ENCODE measurements around the gene EMX1. TPM values are rescaled to one million over a fixed set of nuclear protein-coding genes. Genes with fewer than 3 reads are reported as not detected.

The EMX1 gene
- total RNA-seq, 1 experiment from 2014 or later = 0.72 TPM

DNA sequence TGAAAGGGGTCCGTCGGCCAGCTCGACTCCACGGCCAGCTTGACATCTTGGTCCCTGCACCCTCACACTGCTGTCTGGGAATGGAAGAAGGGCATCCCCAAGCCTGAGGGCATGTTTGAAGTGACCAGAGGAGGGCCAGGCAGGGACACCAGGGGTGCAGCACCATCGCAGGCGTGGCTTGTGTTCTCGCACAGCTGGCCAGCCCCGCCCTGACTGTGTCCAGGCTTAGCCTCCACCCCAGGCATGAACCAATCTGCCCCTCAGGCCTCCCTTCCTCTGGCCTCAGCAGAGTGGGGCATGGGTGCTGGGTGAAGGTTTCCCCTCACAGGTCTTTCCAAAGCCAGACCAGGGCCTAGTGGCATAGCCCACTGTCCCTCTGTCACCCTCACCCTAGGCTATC is 25.0 kb downstream of the EMX1 start:
- H3K79me2 ChIP-seq (ENCODE audit: insufficient read depth, low read length) = no peaks in the 10 kb centered on the region
- TF ChIP-seq, protein P1, sequence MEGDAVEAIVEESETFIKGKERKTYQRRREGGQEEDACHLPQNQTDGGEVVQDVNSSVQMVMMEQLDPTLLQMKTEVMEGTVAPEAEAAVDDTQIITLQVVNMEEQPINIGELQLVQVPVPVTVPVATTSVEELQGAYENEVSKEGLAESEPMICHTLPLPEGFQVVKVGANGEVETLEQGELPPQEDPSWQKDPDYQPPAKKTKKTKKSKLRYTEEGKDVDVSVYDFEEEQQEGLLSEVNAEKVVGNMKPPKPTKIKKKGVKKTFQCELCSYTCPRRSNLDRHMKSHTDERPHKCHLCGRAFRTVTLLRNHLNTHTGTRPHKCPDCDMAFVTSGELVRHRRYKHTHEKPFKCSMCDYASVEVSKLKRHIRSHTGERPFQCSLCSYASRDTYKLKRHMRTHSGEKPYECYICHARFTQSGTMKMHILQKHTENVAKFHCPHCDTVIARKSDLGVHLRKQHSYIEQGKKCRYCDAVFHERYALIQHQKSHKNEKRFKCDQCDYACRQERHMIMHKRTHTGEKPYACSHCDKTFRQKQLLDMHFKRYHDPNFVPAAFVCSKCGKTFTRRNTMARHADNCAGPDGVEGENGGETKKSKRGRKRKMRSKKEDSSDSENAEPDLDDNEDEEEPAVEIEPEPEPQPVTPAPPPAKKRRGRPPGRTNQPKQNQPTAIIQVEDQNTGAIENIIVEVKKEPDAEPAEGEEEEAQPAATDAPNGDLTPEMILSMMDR (conservative IDR thresholded peaks at IDR 0.05) = no peak
- no peak overlapping the region for H3K9ac ChIP-seq (ENCODE audit: extremely low read depth, insufficient read length, low read length)
- H3K14ac ChIP-seq (ENCODE audit: insufficient read depth, low read length) = no peak overlapping the region; the same call in 1 of the 2 replicates
- no peak overlapping the region for H3T11ph ChIP-seq (ENCODE audit: low read length)
- H2AK5ac ChIP-seq (ENCODE audit: insufficient read length, low read length) = no peak overlapping the region
- no peak overlapping the region for H3K56ac ChIP-seq (ENCODE audit: insufficient read length, low read depth, low read length)
- H2AFZ ChIP-seq (ENCODE audit: low read length) = no peak overlapping the region
- H4K20me1 ChIP-seq (ENCODE audit: control insufficient read depth, insufficient read depth, insufficient read length) = no peaks in the 10 kb centered on the region
- no peak overlapping the region for H3K18ac ChIP-seq (ENCODE audit: insufficient read length, low read depth, low read length)
- H3K23me2 ChIP-seq (ENCODE audit: insufficient read length, low read depth, low read length, poor library complexity, severe bottlenecking) = peaks cover 2% of the 10 kb centered on the region
- H3K27me3 ChIP-seq (ENCODE audit: insufficient read depth, low read length) = no peaks in the 10 kb centered on the region; the same call in 1 of the 2 replicates
- H3K9me3 ChIP-seq (ENCODE audit: control insufficient read depth, low read depth, low read length) = no peaks in the 10 kb centered on the region
- no peak overlapping the region for H3K27ac Mint-ChIP-seq
- no peak overlapping the region for H3K4me2 ChIP-seq (ENCODE audit: insufficient read depth, insufficient read length, low read length)
- no peak overlapping the region for H2BK5ac ChIP-seq (ENCODE audit: insufficient read length, low read length)
- no peak overlapping the region for H3K27ac ChIP-seq (ENCODE audit: insufficient read length, low read depth, low read length)
- H3K79me1 ChIP-seq (ENCODE audit: insufficient read depth, low read depth, low read length, poor library complexity, severe bottlenecking) = no peaks in the 10 kb centered on the region
- H4K91ac ChIP-seq (ENCODE audit: insufficient read length, low read depth, low read length) = no peak overlapping the region
- H3K36me3 Mint-ChIP-seq (ENCODE audit: insufficient read depth in 1 of 3, low read depth in 3 of 3) = peaks cover 5 to 19% (median 12%) of the 10 kb centered on the region in 3 experiments; a peak in 6 of 7 replicates
- no peaks in the 10 kb centered on the region for H3K9me3 Mint-ChIP-seq
- no peak overlapping the region for H3K4ac ChIP-seq (ENCODE audit: low read depth, low read length)
- peaks cover 3% of the 10 kb centered on the region; the same call in 1 of the 2 replicates for H3K4me1 ChIP-seq (ENCODE audit: insufficient read depth, low read length)
- H2BK20ac ChIP-seq (ENCODE audit: low read depth, low read length, poor library complexity, severe bottlenecking) = no peak overlapping the region
- H3K27me3 Mint-ChIP-seq (ENCODE audit: low read depth) = peaks cover 35% of the 10 kb centered on the region
- H3K4me1 Mint-ChIP-seq = peaks cover 30 to 45% of the 10 kb centered on the region in 2 experiments
- WGBS (ENCODE audit: extremely low coverage, insufficient read length, low lambda C conversion rate) = no CpG with 5 or more reads among the region's 8 CpGs
- H4K5ac ChIP-seq (ENCODE audit: insufficient read length, low read depth, low read length) = no peak overlapping the region
- no peak overlapping the region for H2BK120ac ChIP-seq (ENCODE audit: low read depth, low read length, poor library complexity, severe bottlenecking)
- H4K8ac ChIP-seq (replicated peaks; ENCODE audit: insufficient read length, low read depth, low read length) = no peak overlapping the region
- no peak overlapping the region for H2BK12ac ChIP-seq (ENCODE audit: insufficient read length, low read depth, low read length)
- H3K4me3 Mint-ChIP-seq = no peak overlapping the region
- H3K23ac ChIP-seq (ENCODE audit: insufficient read length, low read depth, low read length) = no peak overlapping the region
- no peak for DNase-seq
- no peak overlapping the region for H2BK15ac ChIP-seq (ENCODE audit: low read depth, low read length)
